ENCODE data around the gene TSTD2.

Gene TSTD2

DNA sequence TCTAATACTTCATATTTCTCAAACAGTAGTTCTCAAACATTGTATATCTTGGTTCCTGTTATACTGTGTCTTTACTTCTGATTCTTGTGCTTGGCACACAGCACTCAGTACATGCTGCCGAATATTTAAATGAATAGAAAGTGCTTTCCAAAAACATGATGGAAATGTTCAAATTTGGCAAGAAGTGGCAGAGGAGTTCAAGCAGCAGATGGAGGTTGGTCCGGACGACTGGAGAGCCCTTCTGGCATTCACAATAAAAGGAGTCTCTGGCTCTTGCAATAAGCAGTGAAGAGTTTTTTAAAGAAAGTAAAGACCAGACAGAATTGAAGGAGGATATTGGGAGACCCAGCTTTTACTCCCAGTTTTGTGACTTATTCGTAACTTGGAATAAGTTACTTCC, 36.3 kb downstream of the TSTD2 start:
- ATAC-seq = no peak
- TF ChIP-seq TCF4 (CRISPR knock-in tag; IDR thresholded peaks at IDR 0.05; ENCODE audit: borderline replicate concordance) = no peak
- TF ChIP-seq ZNF8 (CRISPR knock-in tag; IDR thresholded peaks at IDR 0.05) = no peak
- TF ChIP-seq PPARA (CRISPR knock-in tag; IDR thresholded peaks at IDR 0.05; ENCODE audit: borderline replicate concordance) = no peak
- TF ChIP-seq OSR1 (CRISPR knock-in tag; IDR thresholded peaks at IDR 0.05) = no peak
- TF ChIP-seq TSHZ2 (CRISPR knock-in tag; IDR thresholded peaks at IDR 0.05) = no peak
- TF ChIP-seq CSDC2 (CRISPR knock-in tag; IDR thresholded peaks at IDR 0.05) = no peak
- TF ChIP-seq TOX (CRISPR knock-in tag; IDR thresholded peaks at IDR 0.05; ENCODE audit: borderline replicate concordance) = no peak
- TF ChIP-seq GLIS3 (CRISPR knock-in tag; IDR thresholded peaks at IDR 0.05) = no peak
- TF ChIP-seq PATZ1 (CRISPR knock-in tag; IDR thresholded peaks at IDR 0.05; ENCODE audit: borderline replicate concordance) = no peak
- TF ChIP-seq ISL1 (CRISPR knock-in tag; IDR thresholded peaks at IDR 0.05) = no peak
- no peak for TF ChIP-seq ARNTL (CRISPR knock-in tag; IDR thresholded peaks at IDR 0.05; ENCODE audit: borderline replicate concordance, low read depth)
- no peak for TF ChIP-seq BACH2 (CRISPR knock-in tag; IDR thresholded peaks at IDR 0.05; ENCODE audit: borderline replicate concordance)
- TF ChIP-seq RARB (CRISPR knock-in tag; IDR thresholded peaks at IDR 0.05) = no peak
- TF ChIP-seq ZFP30 (CRISPR knock-in tag; IDR thresholded peaks at IDR 0.05) = no peak

- no peak for ATAC-seq
- TF ChIP-seq ZNF565 (CRISPR knock-in tag; conservative IDR thresholded peaks at IDR 0.05; ENCODE audit: low read depth) (no peak), BACH2 (CRISPR knock-in tag; IDR thresholded peaks at IDR 0.05; ENCODE audit: borderline replicate concordance) (no peak), ZNF70 (CRISPR knock-in tag; IDR thresholded peaks at IDR 0.05) (no peak), RARB (CRISPR knock-in tag; IDR thresholded peaks at IDR 0.05) (no peak), ESRRG (CRISPR knock-in tag; IDR thresholded peaks at IDR 0.05) (no peak), ARNTL (CRISPR knock-in tag; IDR thresholded peaks at IDR 0.05; ENCODE audit: borderline replicate concordance, low read depth) (no peak)
Measured at GRCh38 chr9:97594381-97594921, 38.7 kb downstream of the TSTD2 start.

- TF ChIP-seq TOX (CRISPR knock-in tag; IDR thresholded peaks at IDR 0.05; ENCODE audit: borderline replicate concordance) = no peak
- TF ChIP-seq, protein P1, sequence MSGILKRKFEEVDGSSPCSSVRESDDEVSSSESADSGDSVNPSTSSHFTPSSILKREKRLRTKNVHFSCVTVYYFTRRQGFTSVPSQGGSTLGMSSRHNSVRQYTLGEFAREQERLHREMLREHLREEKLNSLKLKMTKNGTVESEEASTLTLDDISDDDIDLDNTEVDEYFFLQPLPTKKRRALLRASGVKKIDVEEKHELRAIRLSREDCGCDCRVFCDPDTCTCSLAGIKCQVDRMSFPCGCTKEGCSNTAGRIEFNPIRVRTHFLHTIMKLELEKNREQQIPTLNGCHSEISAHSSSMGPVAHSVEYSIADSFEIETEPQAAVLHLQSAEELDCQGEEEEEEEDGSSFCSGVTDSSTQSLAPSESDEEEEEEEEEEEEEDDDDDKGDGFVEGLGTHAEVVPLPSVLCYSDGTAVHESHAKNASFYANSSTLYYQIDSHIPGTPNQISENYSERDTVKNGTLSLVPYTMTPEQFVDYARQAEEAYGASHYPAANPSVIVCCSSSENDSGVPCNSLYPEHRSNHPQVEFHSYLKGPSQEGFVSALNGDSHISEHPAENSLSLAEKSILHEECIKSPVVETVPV (CRISPR knock-in tag; IDR thresholded peaks at IDR 0.05) = no peak
- TF ChIP-seq ZC3H10 (CRISPR knock-in tag; IDR thresholded peaks at IDR 0.05) = no peak
- TF ChIP-seq ZNF70 (CRISPR knock-in tag; IDR thresholded peaks at IDR 0.05) = no peak
- no peak for TF ChIP-seq ZFP30 (CRISPR knock-in tag; IDR thresholded peaks at IDR 0.05)
- ATAC-seq = no peak
Measured at GRCh38 chr9:97593960-97594359, 39.2 kb downstream of the TSTD2 start.

DNA sequence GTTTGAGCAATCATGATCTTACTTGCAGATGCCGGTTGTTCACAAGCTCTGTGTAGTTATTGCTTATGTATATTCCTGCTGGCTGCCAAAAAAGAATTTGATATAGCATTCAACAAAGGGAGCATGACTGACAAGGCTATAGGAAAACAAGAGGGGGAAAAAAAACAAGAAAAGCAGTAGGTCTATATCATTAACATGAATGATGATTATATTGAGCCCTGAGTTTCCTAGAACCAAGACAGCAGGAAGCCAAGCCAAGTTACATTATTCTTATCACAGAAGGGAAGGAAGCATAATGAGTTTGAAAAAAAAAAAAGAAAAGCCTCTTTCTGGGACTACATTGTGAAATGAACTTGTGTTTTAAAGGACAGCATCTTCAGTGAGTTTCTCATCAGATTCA, 41.0 kb downstream of the TSTD2 start:
- ATAC-seq = no peak
- TF ChIP-seq ISL1 (CRISPR knock-in tag; IDR thresholded peaks at IDR 0.05) (no peak), TOX (CRISPR knock-in tag; IDR thresholded peaks at IDR 0.05; ENCODE audit: borderline replicate concordance) (no peak), ARNTL (CRISPR knock-in tag; IDR thresholded peaks at IDR 0.05; ENCODE audit: borderline replicate concordance, low read depth) (no peak), ESRRG (CRISPR knock-in tag; IDR thresholded peaks at IDR 0.05) (no peak), RARB (CRISPR knock-in tag; IDR thresholded peaks at IDR 0.05) (no peak), POU6F1 (CRISPR knock-in tag; IDR thresholded peaks at IDR 0.05; ENCODE audit: borderline replicate concordance, low read depth) (no peak), GLIS3 (CRISPR knock-in tag; IDR thresholded peaks at IDR 0.05) (no peak)
